Activated CD8-positive, alpha-beta T cell treated with anti-CD3 and anti-CD28 coated beads for 36 hours (primary cell): ENCODE measurements around the gene NCKAP5L. TPM values are rescaled to one million over a fixed set of nuclear protein-coding genes. Genes with fewer than 3 reads are reported as not detected.

Experiments used
- ATAC-seq: fragments of 200-7000 bp; cut with Tn5 transposase; one replicate; pipeline ENCODE4 v1.10.0; 2021; ENCODE audit warnings: mild to moderate bottlenecking, moderate library complexity
- CTCF ChIA-PET: fragments of 350-600 bp; sonication (Branson Sonifier 250); formaldehyde crosslinking; loops from one replicate; lab custom pipeline; 2021; ENCODE audit warnings: antibody characterized with exemption; lab: Charles Lee
- POLR2A ChIA-PET: fragments of 350-600 bp; sonication (Branson Sonifier 250); formaldehyde crosslinking; loops from one replicate; lab custom pipeline; 2021; ENCODE audit warnings: antibody characterized with exemption; lab: Charles Lee
- DNase-seq: peaks from one replicate; pipeline ENCODE4 v3.0.0-alpha.2; 2020
- H3K27ac Mint-ChIP-seq: one replicate; pipeline ENCODE4 v1.8.0; 2021; ENCODE audit warnings: mild to moderate bottlenecking, mixed read lengths
- H3K27me3 Mint-ChIP-seq: one replicate; pipeline ENCODE4 v1.8.0; 2021; ENCODE audit warnings: mixed read lengths
- H3K36me3 Mint-ChIP-seq: one replicate; pipeline ENCODE4 v1.8.0; 2021; ENCODE audit warnings: low read depth, mixed read lengths
- H3K4me1 Mint-ChIP-seq: one replicate; pipeline ENCODE4 v1.8.0; 2021; ENCODE audit warnings: low read depth, mixed read lengths
- H3K4me3 Mint-ChIP-seq: one replicate; pipeline ENCODE4 v1.8.0; 2021; ENCODE audit warnings: mild to moderate bottlenecking, moderate library complexity, mixed read lengths
- H3K9me3 Mint-ChIP-seq: one replicate; pipeline ENCODE4 v1.8.0; 2021; ENCODE audit warnings: mixed read lengths
- intact Hi-C: fragments of 100-400 bp; cut with micrococcal nuclease; formaldehyde crosslinking; loops from one replicate; pipeline ENCODE4 v1.10.0; 2022
- total RNA-seq, 2 experiments: library from RNA; stranded (reverse); gene quantifications; one replicate each; pipeline ENCODE4 v1.2.3, GENCODE V29; 2021
- TF ChIP-seq, protein P1 (sequence below): fragments of 200-600 bp; IDR thresholded peaks from one replicate; pipeline ENCODE4 v1.8.0; 2022; ENCODE audit warnings: antibody characterized with exemption, mild to moderate bottlenecking

Gene NCKAP5L
- total RNA-seq, 2 experiments from 2014 or later: 5.5 to 5.7 TPM

DNA sequence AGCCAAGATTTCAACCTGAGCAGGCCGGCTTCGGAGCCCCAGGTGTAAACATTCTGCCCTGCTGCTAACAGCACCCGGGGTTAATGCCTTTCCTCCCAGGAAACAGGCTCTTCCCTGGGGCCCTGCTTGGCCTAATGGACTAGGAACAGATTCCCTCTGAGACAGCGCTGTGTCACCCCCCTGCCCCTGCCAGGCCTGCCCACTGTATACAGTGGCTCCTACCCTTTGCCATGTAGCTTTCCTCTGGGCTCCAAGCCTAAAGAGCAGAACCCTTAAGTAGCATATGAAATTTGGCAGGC, 43.0 kb upstream of the NCKAP5L start:
- ChIA-PET CTCF (interaction anchor here (1.1 to 3.6 kb wide), 4 partner anchors 94 to 259 kb away, joined by 3 to 17 read pairs (median 4); no protein-coding TSS in a partner anchor), POLR2A (no interaction called here)
- Mint-ChIP-seq H3K4me3 (no peak overlapping the region), H3K9me3 (no peaks in the 10 kb centered on the region), H3K4me1 (no peaks in the 10 kb centered on the region), H3K27ac (no peak overlapping the region), H3K36me3 (no peaks in the 10 kb centered on the region), H3K27me3 (no peaks in the 10 kb centered on the region)
- DNase-seq: no peak
- intact Hi-C loops: no loop called here
- TF ChIP-seq, protein P1, sequence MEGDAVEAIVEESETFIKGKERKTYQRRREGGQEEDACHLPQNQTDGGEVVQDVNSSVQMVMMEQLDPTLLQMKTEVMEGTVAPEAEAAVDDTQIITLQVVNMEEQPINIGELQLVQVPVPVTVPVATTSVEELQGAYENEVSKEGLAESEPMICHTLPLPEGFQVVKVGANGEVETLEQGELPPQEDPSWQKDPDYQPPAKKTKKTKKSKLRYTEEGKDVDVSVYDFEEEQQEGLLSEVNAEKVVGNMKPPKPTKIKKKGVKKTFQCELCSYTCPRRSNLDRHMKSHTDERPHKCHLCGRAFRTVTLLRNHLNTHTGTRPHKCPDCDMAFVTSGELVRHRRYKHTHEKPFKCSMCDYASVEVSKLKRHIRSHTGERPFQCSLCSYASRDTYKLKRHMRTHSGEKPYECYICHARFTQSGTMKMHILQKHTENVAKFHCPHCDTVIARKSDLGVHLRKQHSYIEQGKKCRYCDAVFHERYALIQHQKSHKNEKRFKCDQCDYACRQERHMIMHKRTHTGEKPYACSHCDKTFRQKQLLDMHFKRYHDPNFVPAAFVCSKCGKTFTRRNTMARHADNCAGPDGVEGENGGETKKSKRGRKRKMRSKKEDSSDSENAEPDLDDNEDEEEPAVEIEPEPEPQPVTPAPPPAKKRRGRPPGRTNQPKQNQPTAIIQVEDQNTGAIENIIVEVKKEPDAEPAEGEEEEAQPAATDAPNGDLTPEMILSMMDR: no peak
- no peak for ATAC-seq

DNA sequence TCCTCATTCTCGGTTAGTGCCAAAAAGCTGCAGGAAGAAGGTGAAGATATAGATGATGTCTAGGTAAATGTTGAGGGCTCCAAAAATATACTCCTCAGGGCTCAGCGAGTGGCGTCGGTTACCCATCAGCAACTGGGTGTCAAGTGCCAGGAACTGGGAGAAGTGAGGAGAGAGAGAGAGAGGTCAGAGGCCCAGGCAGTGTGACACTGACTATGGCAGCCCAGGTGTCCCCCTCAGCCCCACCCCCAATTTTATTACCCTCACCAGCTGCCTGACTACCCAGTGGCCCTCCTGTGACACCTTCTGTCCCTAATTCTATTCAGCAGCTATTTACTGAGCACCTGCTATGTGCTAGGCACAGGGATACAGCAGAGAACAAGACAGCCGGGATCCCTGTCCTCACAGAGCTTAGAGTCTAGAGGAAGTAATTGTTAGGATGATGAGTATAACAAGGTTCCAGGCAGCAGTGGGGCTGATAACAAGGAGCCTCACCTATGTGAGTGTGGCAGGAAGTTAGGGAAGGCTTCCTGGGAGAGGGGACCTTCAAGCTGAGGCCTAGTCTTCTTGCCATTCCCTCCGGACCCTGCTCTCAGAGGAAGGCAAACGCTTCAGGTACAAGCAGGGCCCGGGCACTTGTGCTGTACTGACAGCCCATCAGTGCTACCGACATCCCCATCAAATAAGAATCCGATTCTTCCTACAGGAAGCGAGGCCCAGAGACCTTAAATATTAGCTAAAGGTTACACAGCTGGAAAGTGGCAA, 42.5 kb upstream of the NCKAP5L start:
- intact Hi-C loops: no loop called here
- H3K4me3 Mint-ChIP-seq: no peak overlapping the region
- H3K4me1 Mint-ChIP-seq: no peaks in the 10 kb centered on the region
- ChIA-PET CTCF (interaction anchor here (1.1 to 3.6 kb wide), 5 partner anchors 75 to 259 kb away, joined by 3 to 17 read pairs (median 4); no protein-coding TSS in a partner anchor), POLR2A (interaction anchor here (0.6 kb wide), 1 partner anchor 43 kb away, joined by 3 read pairs; no protein-coding TSS in a partner anchor)
- DNase-seq (no peak), ATAC-seq (no peak)
- no peak overlapping the region for H3K27ac Mint-ChIP-seq
- TF ChIP-seq, protein P1: no peak
- no peaks in the 10 kb centered on the region for H3K9me3 Mint-ChIP-seq
- no peaks in the 10 kb centered on the region for H3K27me3 Mint-ChIP-seq
- no peaks in the 10 kb centered on the region for H3K36me3 Mint-ChIP-seq

DNA sequence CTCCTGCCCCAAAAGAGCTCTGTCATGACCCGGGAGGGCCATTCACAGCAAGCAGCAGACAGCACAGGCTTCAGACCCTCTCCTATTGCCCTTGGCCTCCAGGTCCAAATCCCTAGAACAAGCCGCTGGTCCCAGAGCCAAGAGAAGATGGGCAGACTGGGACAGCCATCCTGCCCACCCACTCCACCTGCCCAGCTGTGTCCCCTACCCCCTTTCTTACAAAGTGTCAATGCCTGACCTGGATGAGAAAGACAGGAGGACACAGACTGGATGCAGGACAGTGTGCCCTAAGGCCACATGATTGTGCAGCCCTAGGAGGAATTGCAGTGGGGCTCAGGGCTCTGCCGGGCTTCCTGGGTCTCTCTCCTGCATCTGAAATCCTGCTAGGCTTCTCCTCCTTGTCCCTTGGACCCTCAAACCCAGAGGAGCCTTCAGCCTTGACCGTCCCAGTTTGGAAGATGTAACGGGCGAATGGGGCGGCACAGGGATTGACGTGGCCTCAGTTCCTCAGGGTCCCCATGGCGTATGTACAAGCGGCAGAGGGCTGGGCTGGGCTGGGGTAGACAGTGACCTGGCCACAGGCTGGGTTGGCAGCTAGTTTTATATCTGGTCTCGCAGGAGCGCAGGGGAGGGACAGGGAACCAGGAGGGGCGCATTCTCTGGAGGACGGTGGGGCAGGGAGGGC, 41.7 kb upstream of the NCKAP5L start:
- POLR2A ChIA-PET: interaction anchor here (0.6 to 1.1 kb wide), 3 partner anchors 15 to 166 kb away, joined by 3 read pairs; no protein-coding TSS in a partner anchor
- Mint-ChIP-seq H3K36me3 (no peaks in the 10 kb centered on the region), H3K27ac (no peak overlapping the region), H3K4me3 (no peak overlapping the region), H3K4me1 (no peaks in the 10 kb centered on the region), H3K27me3 (no peaks in the 10 kb centered on the region), H3K9me3 (no peaks in the 10 kb centered on the region)
- DNase-seq (no peak), ATAC-seq (no peak)
- intact Hi-C loops: no loop called here
- CTCF ChIA-PET: interaction anchor here (1.1 to 5.0 kb wide), 7 partner anchors 16 to 201 kb away, joined by 3 to 43 read pairs (median 4); no protein-coding TSS in a partner anchor
- TF ChIP-seq, protein P1: no peak

DNA sequence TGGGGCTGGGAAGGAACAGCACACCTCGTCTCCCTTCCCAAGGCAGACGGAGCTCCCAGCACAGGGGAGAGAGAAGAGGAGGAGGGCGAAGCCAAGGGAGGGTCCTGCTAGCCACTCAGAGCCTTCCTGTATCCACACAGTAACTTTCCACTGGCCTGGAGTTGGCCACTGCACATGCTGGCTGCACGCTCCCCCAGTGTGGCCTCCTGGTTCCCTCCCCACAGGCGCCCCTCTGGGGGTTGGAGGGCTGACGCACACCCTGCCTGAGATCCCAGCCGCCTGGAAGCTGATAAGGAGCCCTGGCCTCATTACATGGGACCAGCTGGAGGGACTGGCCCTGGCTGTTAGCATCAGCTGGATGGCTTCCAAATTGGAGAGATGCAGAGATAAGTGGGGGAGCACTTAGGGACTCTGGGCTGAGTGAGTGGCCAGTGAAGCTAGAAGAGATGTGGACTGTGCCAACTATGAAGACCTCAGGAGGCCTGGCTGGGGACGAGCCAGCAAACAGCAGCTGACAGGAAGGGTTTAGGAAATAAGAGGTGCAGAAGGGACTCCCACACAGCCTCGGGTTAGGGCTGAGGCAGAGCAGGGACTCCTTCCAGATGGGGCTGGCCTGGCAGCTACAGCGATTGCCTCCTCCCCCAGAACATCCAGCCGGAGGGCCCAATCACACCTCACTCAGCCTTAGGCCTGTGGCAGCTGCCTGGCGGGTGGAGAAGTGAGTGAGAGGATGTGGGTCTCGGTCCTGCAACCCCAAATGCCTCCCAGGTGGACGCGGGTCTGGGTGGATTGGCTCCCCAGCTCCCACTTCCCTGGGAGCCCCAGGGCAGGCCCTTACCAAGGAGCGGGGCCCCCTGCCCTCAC, 41.0 kb upstream of the NCKAP5L start:
- DNase-seq: no peak
- ChIA-PET CTCF (interaction anchor here (0.6 to 5.0 kb wide), 8 partner anchors 17 to 128 kb away, joined by 3 to 43 read pairs (median 4); partner anchors contain the start of genes BCDIN3D and TMBIM6), POLR2A (interaction anchor here (1.0 to 1.1 kb wide), 2 partner anchors 16 to 165 kb away, joined by 3 read pairs; no protein-coding TSS in a partner anchor)
- Mint-ChIP-seq H3K36me3 (no peaks in the 10 kb centered on the region), H3K9me3 (no peaks in the 10 kb centered on the region), H3K27ac (no peak overlapping the region), H3K27me3 (no peaks in the 10 kb centered on the region), H3K4me3 (no peak overlapping the region), H3K4me1 (no peaks in the 10 kb centered on the region)
- ATAC-seq: no peak
- intact Hi-C loops: no loop called here
- TF ChIP-seq, protein P1: no peak
